NCI-H2107 treated with DMSO at 0.1 percent for 48 hours (cell line): Measurements from ENCODE around the gene BARX2.

Source experiments
- DNase-seq: peaks from one replicate; lab custom pipeline; 2025; ENCODE audit not compliant: unreplicated experiment; lab: John Stamatoyannopoulos, UW

The BARX2 gene

GRCh38 chr11:129396454-129396853, 20.8 kb downstream of the BARX2 start:
- no peak for DNase-seq

DNA sequence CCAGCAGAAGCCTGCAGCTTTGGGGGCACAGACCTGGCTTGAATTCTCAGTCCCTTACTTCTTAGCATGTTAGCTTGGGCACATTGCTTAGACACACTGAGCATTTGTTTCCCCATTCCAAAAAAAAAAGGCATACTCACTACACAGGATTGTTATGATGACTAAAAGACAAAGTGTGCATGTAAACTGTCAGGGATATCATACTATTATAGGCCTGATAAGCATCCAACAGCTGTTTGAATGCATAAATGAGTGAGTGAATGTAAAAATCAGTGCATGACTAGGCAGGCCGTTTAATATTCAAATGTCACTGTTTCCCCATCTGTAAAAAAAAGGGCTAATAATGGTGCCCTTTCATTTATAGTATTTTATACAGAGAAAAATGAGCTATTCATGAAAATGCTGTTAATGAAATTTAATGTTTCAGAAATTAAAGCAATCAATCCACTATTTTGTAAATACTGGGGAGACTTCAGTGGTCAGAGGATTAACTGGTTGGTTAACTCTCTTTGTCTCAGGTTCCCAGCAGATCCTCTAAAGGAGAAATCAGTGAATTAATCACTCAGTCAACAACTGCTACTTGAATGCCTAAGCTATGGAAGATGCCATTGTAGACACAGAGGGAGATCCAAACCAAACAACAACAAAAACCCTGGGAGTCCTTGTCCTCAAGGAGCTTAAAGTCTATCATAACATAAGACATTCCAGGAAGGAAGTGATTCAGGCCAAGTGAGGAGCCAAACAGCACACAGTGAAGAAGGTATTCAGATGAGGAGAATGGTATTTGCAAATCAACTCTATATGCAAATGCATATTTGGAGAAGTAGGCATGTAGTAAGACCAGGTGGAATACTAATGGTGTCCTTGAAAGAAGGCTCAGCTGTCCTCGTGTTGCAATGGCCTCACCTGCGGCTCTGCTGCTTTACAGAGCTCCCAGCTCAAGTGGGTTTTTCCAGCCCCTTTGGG, 26.8 kb downstream of the BARX2 start:
- DNase-seq, result no peak

GRCh38 chr11:129404731-129405130, 29.1 kb downstream of the BARX2 start:
- DNase-seq, result no peak

- no peak for DNase-seq
Observed at GRCh38 chr11:129408865-129409444, 33.3 kb downstream of the BARX2 start.

DNA sequence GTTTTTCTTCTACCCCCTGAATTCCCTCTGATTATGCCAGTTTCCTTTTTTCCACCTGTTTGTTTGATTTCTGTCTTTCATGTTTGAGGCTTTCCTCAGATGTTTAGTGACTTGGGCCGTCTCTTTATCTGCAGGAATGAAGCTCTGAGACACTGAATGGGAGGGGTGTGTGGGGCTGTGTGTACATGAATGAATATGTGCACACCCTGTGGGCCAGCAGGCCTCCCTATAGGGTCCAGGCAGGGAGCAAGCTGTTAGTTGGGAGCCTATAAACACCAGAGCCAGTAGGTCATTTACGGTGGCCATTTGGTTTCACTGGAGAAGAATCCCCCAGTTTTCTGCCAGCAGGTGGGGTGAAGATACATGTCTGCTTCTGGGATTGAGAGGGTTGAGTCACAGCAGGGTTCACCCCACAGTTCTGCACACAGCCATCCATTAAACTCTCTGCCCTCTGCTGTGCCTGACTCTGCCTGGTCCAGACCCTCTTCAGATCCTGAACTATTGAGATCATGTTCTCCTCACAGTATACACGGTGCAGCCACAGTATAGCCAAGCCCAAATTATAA, 34.8 kb downstream of the BARX2 start:
- no peak for DNase-seq

- no peak for DNase-seq
Observed at GRCh38 chr11:129412494-129412893, 36.8 kb downstream of the BARX2 start.

DNA sequence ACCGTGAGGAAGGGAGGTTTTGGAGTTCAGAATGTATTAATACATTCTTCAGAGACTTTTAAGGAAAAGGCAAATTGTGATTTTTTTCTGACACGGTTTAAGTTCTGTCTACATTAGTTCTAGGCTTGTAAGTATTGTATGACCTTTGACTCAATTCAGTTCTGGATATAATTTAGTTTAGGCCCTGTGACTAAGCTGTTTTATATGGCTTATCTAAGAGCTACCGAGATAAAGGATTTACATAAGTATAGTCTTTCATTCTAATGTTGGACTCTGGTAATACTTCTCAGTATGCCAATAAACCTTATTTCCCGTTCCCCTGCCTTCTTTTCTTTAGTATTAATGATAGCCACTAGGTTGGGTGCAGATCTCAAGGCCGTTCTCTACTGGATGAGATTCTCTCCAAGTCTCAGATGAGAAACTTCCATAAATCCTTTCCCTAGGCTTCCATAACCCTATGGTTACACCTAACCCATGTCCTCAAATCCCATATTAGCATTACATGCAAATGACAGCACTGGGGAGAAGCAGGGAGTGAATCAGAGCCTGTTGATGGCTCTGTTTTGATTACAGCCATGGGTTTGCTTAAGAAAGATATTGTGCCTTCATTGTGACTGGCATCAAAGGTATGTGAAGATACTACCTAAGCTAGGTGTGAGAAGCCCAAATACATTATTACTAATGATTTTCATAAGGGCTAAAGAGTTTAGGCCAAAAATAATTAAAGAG, 38.7 kb downstream of the BARX2 start:
- DNase-seq, result no peak

DNA sequence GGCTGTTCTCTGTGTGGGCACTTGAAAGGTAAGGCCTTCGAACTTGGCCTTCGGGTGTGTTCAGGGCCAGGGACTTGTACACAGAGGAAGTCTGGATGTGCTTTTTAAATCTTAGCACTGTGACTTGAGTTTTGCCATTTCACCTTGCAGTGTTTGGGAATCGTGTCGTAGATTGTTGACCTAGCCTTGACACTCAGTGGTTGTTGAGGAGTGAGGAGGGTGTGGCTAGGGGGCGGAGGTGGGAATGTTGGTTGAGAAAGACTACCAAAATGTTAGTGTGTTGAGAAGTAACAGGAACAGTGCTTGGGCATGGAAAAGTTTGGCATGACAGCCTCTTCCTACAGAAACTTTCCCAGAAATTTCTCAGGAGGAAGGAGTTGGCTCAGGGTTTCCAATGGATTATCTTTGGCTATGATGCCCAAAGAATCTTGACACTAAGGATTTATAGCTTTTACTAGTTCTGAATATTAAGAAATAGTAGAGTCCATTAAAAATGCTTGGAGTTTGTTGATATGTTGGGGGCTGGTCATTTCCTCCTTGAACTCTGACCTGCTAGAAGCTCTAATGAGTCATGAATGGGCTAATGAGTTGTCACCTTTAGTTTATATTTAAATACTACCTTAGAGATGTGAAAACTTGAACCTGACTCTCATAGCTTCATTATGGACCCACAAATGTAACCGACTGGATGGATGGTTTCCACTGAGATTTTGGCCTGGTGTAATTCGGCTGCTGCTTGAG, 40.6 kb downstream of the BARX2 start:
- no peak for DNase-seq

- DNase-seq, result no peak
Observed at GRCh38 chr11:129417458-129417857, 41.8 kb downstream of the BARX2 start.

DNA sequence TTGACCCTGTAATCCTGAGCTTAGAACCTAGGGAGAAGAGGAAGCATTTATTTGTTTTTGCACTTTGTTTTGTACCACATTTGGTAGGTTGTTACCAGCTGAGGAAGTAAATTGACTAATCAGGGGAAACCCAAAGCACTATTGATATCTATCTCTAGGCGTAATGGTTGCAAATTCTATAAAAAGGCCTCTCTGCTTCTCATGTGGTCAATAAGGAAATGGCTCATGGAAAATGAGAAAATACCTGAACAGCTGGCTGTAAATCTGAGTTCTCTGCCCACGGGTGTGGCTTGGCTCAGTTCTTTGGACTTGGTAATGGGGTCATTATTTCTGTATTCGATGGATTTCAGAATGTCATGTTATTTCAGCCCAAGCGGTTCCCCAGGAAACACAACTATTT, 42.4 kb downstream of the BARX2 start:
- DNase-seq, result no peak

DNA sequence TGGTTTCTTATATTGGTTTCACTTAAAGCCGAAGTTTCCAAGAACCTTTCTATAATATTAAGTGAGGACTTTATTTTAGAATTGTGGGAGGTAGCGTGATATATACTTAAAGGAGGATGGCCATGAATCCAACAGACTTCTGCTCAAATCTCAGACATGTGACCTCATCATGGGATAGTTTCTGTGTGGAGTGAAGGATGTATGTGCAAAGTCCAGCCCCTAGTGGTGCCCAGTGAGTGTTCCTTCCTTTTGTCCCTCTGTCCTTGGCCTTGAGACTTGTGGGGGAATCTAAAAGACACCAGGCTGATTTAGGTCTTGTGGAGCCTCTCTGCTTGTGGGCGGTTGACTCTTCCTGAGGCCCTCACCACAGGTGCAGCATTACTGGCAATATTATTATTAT, 43.7 kb downstream of the BARX2 start:
- DNase-seq, result no peak

DNA sequence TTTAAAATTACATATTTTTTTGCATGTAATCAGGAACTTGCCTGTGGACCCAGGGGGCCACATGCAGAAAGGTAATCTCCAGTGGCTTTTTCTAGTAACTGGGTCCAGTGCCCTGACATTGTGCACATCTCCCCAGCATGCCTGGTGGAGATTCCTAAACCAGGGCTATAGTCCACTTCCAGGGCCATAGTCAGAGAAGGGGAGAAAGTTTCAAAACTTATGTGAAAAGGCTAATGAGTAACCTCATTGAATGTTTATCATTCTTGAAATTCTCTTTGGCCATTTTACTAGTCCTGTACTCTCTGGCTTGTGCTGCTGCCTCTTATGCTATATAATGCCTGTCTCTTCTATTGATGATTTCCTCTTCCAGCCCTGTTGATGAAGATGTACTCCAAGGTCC, 47.8 kb downstream of the BARX2 start:
- DNase-seq, result no peak

GRCh38 chr11:129425214-129425613, 49.6 kb downstream of the BARX2 start:
- no peak for DNase-seq

- DNase-seq, result no peak
Observed at GRCh38 chr11:129426038-129426437, 50.4 kb downstream of the BARX2 start.

DNA sequence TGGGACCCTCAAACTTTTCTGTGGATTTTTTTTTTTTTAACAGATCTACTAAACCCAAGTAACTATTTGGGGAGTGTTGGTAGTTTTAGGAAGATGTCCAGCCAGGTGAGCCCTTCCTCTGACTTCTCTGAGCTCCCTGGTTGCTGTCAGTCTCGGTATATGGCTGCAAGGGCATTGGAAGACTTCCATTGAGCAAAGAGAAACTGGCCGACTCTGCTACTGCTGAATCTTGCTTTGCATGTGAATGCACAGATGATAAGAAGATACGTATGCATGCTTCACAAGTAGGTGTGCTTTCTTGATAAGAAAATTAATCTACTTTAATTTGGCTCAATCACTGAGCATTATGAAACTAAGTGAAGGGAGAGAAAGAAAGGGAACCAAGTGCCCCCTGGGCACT, 51.1 kb downstream of the BARX2 start:
- DNase-seq, result no peak

DNA sequence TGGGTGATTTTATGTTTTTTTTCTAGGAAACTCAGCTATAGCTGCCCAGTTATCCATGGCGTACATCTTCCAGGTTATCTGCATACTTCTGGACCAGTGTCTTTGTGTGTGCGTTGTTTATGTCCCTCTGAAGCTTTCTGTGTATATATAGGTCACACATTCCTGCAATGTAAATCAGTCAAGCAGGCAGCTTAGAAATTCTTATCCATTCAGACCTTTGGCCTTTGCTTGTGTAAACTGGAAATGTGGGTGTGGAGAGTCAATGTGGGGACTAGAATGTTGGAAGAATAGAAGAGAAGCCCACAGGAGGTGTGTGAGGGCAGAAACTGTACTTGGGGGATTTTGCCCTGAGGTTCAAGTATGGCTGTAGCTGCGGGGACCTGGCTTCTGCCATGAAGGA, 51.7 kb downstream of the BARX2 start:
- DNase-seq, result no peak

GRCh38 chr11:129427816-129428406, 52.3 kb downstream of the BARX2 start:
- DNase-seq, result no peak

- no peak for DNase-seq
Observed at GRCh38 chr11:129428557-129428956, 52.9 kb downstream of the BARX2 start.

DNA sequence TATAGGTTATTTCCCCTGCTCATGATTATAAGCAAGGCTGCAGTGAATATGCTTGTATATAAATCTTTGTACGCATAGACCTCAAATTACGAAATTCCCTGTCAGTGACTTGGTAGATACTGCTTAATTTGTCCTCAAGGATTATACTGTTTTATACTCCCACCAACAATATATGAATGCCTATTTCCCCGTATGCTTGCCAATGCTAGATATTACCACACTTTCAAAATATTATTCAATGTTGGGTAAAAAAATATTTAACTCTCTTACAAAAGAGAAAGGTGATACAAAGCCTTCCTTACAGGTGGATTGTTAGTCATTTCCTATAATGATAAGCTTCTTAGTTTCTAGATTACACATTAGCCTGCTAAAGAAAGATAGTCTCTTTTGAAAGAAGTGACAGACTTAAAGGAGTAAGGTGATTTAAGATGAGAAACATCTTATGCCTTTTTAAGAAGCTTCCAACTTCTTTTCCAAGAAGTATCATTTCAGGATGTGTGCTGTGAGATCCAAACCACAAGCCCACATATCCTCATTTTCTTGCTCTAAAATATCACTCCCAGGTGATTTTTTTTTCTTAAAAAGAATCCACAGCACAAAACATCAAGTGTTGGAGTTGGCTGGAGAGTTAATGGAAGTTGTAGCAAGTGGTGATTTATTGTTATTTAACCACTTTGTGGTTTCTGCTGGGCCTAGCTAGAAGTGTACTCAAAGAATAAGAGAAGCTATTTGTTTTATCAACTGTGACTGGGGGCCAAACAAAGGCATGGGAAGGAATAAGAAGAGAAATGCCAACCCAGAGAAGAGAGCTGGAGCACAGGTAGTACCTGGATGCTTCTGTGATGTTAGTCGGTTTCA, 59.2 kb downstream of the BARX2 start:
- peak; percentile 50 for DNase-seq
